IPS DF 19.7 (cell line): ENCODE data around the gene UBR3.
"Not testable (repeated sequence)": the region's sequence is repeated elsewhere in the genome, so short reads cannot be mapped to it uniquely, and the experiment has no call there.

Experiments used
- DNase-seq: peaks from one replicate; pipeline ENCODE4 v3.0.0-alpha.2; 2013; ENCODE audit warnings: low read depth, low spot score

Gene UBR3

GRCh38 chr2:169827272-169828140 is at the start of gene UBR3:
Gene UBR3 (plus strand): TSS chr2:169827454. CDS start chr2:169827508, 54 bp downstream.
- DNase-seq: no peak

- DNase-seq: no peak
These were observed 48.8 kb upstream of the UBR3 start for GRCh38 chr2:169778446-169778845.

- no peak for DNase-seq
These were observed 45.8 kb upstream of the UBR3 start for GRCh38 chr2:169781249-169782013.

GRCh38 chr2:169782513-169782912 is 44.7 kb upstream of the UBR3 start:
- DNase-seq: no peak

GRCh38 chr2:169790581-169790980 is 36.7 kb upstream of the UBR3 start:
- DNase-seq: no peak

- DNase-seq: no peak
These were observed 32.1 kb upstream of the UBR3 start for GRCh38 chr2:169795181-169795580.

GRCh38 chr2:169796441-169796840 is 30.8 kb upstream of the UBR3 start:
- no peak for DNase-seq

- DNase-seq: no peak
These were observed 29.7 kb upstream of the UBR3 start for GRCh38 chr2:169797601-169798000.

GRCh38 chr2:169798397-169798717 is 28.9 kb upstream of the UBR3 start:
- no peak for DNase-seq

- peak; percentile 72 for DNase-seq
These were observed 28.3 kb upstream of the UBR3 start, which contains the start of gene SSB for GRCh38 chr2:169798718-169799592. Gene SSB (plus strand): TSS chr2:169798871. CDS start chr2:169800961, 2,090 bp downstream.

- no peak for DNase-seq
These were observed 23.8 kb upstream of the UBR3 start for GRCh38 chr2:169803480-169803879.

GRCh38 chr2:169806586-169806985 is 20.7 kb upstream of the UBR3 start:
- no peak for DNase-seq

- DNase-seq: no peak
These were observed 19.0 kb upstream of the UBR3 start for GRCh38 chr2:169808221-169808620.

- no peak for DNase-seq
These were observed 11.4 kb upstream of the UBR3 start for GRCh38 chr2:169815849-169816248.

GRCh38 chr2:169816961-169817360 is 10.3 kb upstream of the UBR3 start:
- not testable (repeated sequence) for DNase-seq

GRCh38 chr2:169817369-169817768 is 9.9 kb upstream of the UBR3 start:
- DNase-seq: not testable (repeated sequence)

GRCh38 chr2:169818241-169818640 is 9.0 kb upstream of the UBR3 start:
- no peak for DNase-seq

- no peak for DNase-seq
These were observed 8.1 kb upstream of the UBR3 start for GRCh38 chr2:169819106-169819505.

GRCh38 chr2:169820101-169820500 is 7.2 kb upstream of the UBR3 start:
- not testable (repeated sequence) for DNase-seq

GRCh38 chr2:169822036-169822435 is 5.2 kb upstream of the UBR3 start:
- no peak for DNase-seq

- no peak for DNase-seq
These were observed 4.4 kb upstream of the UBR3 start for GRCh38 chr2:169822785-169823392.
